Measurements from ENCODE around the gene CASP8. TPM values are rescaled to one million over a fixed set of nuclear protein-coding genes. Genes with fewer than 3 reads are reported as not detected.

The CASP8 gene
- total RNA-seq, 1 donor from 2014 or later, result 27.6 TPM

DNA sequence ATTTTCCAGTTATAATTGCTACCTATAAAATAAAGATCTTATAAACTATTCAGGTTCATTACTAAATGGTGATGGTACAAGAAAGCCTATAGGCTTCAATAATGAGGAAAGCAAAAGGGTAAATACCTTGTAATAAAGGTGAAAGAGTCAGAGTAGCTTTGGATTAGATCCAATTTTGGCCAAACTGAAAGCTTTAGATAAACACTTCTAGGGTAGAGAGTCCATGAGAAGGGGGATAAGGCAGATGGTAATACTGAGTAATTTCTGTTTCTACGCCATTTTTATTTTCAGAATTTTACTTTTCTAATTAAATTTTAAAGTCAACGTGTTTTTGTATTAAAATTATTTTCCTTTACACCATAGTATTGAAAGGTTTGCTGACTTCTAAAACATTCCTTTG, 9.4 kb downstream of the CASP8 start:
- no peak for FAIRE-seq
- Histone ChIP-seq H3K4me3 (ENCODE audit: low read depth, low read length) (no peak overlapping the region), H3K36me3 (ENCODE audit: control insufficient read depth, insufficient read depth, low read length) (peaks cover 12% of the 10 kb centered on the region), H3K27me3 (ENCODE audit: control insufficient read depth, insufficient read depth, low read length) (no peaks in the 10 kb centered on the region)
- TF ChIP-seq, protein P1, sequence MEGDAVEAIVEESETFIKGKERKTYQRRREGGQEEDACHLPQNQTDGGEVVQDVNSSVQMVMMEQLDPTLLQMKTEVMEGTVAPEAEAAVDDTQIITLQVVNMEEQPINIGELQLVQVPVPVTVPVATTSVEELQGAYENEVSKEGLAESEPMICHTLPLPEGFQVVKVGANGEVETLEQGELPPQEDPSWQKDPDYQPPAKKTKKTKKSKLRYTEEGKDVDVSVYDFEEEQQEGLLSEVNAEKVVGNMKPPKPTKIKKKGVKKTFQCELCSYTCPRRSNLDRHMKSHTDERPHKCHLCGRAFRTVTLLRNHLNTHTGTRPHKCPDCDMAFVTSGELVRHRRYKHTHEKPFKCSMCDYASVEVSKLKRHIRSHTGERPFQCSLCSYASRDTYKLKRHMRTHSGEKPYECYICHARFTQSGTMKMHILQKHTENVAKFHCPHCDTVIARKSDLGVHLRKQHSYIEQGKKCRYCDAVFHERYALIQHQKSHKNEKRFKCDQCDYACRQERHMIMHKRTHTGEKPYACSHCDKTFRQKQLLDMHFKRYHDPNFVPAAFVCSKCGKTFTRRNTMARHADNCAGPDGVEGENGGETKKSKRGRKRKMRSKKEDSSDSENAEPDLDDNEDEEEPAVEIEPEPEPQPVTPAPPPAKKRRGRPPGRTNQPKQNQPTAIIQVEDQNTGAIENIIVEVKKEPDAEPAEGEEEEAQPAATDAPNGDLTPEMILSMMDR (IDR thresholded peaks at IDR 0.05; ENCODE audit: insufficient read depth, low read length, severe bottlenecking), result no peak
- no peak for DNase-seq (ENCODE audit: low read depth)

DNA sequence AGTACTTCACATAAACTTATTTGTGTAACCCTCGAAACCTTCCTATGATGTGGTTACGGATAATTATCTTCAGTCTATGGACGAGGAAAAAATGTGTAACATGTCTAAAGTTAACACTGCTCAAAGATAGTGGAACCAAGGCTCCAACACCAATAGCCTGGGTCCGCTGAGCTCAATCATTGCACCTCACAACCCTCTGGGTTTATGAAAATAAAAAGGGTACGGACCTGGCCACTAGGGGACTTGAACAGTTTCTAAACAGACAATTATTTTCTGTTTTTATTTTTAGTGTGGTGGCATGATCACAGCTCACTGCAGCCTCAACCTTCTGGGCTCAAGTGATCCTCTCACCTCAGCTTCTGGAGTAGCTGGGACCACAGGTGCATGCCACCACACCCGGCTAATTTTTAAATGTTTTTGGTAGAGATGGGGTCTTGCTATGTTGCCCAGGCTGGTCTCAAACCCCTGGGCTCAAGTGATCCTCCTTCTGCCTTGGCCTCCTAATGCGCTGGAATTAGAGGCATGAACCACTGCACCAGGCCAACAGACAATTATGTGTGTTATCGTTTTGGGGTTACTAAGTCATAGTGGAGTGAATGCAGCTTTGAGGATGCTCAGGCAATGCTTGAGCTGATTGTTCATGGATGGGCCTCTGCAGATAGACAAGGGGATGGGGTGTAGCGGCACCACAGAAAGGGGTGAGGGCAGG, 10.1 kb downstream of the CASP8 start:
- DNase-seq (ENCODE audit: low read depth) (no peak), FAIRE-seq (no peak)
- Histone ChIP-seq H3K4me3 (ENCODE audit: low read depth, low read length) (no peak overlapping the region), H3K36me3 (ENCODE audit: control insufficient read depth, insufficient read depth, low read length) (peaks cover 12% of the 10 kb centered on the region), H3K27me3 (ENCODE audit: control insufficient read depth, insufficient read depth, low read length) (no peaks in the 10 kb centered on the region)
- TF ChIP-seq, protein P1 (IDR thresholded peaks at IDR 0.05; ENCODE audit: insufficient read depth, low read length, severe bottlenecking), result no peak

DNA sequence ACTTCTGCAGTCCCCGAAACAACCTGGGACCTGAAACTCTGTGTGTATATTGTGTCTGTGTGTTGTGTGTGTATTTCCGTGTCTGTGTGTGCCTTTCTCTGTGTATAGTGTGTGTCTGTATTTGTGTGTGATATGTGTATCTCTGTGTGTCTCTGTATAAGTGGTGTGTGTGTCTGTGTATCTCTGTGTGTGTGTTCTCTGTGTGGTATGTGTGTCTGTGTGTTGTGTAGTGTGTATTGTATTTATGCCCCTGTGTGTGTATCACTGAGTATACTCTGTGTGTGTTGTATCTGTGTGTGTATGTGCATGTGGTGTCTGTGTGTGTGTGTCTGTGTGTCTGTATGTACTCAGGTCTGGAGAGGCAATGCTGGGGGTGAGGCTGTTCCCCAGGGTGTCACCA, 11.6 kb downstream of the CASP8 start:
- FAIRE-seq (peak; percentile 87), DNase-seq (ENCODE audit: low read depth) (no peak)
- H3K36me3 ChIP-seq (ENCODE audit: control insufficient read depth, insufficient read depth, low read length), result peaks cover 14% of the 10 kb centered on the region
- TF ChIP-seq, protein P1 (IDR thresholded peaks at IDR 0.05; ENCODE audit: insufficient read depth, low read length, severe bottlenecking), result no peak
- H3K27me3 ChIP-seq (ENCODE audit: control insufficient read depth, insufficient read depth, low read length), result no peaks in the 10 kb centered on the region
- H3K4me3 ChIP-seq (ENCODE audit: low read depth, low read length), result no peak overlapping the region

DNA sequence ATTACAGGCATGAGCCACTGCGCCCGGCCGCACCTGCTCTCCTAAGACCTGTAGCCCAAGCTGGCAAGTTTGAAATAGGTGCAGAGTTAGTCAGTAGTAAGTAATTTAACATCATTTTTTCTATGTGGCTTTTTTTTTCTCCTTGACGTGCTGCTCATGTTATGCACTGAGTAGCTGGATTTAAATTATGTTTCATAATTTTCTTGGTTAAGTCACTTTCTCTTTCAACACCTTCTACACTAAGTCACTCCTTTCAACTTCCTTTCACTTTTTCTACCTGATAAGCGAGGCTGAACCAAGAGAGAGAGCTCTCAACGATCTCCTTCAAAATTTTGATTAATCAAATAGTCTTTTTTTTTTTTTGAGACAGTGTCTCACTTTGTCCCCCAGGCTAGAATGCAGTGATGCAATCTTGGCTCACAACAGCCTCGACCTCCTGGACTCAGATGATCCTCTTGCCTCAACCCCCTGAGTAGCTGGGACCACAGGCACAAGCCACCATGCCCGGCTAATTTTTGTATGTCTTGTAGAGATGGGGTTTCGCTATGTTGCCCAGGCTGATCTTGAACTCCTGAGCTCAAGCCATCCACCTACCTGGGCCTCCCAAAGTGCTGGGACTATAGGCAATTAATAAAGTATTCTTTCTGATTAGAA, 13.1 kb downstream of the CASP8 start:
- FAIRE-seq (no peak), DNase-seq (ENCODE audit: low read depth) (no peak)
- Histone ChIP-seq H3K36me3 (ENCODE audit: control insufficient read depth, insufficient read depth, low read length) (peaks cover 15% of the 10 kb centered on the region), H3K27me3 (ENCODE audit: control insufficient read depth, insufficient read depth, low read length) (no peaks in the 10 kb centered on the region), H3K4me3 (ENCODE audit: low read depth, low read length) (no peak overlapping the region)
- TF ChIP-seq, protein P1 (IDR thresholded peaks at IDR 0.05; ENCODE audit: insufficient read depth, low read length, severe bottlenecking), result no peak

DNA sequence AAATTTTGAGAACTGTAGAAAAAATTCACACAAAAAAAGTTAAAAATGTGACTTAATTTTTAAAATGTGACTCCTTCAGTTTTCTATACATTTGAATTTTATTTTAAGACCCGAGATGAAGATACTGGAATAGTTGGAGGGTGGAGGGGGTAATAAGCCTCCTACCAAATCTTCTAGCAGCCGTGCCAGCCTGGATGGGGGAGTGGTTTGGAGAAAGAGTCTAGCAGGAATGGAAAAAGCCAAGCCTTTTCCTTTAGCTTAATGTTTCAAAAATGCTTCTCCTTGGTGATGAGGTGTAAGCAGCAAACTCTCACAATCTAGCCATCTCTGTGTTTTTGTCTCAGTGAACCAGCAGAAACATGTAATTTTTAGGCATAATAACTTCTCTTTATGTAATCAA, 14.7 kb downstream of the CASP8 start:
- no peak for DNase-seq (ENCODE audit: low read depth)
- FAIRE-seq, result no peak
- Histone ChIP-seq H3K36me3 (ENCODE audit: control insufficient read depth, insufficient read depth, low read length) (peaks cover 14% of the 10 kb centered on the region), H3K27me3 (ENCODE audit: control insufficient read depth, insufficient read depth, low read length) (no peaks in the 10 kb centered on the region), H3K4me3 (ENCODE audit: low read depth, low read length) (no peak overlapping the region)
- TF ChIP-seq, protein P1 (IDR thresholded peaks at IDR 0.05; ENCODE audit: insufficient read depth, low read length, severe bottlenecking), result no peak

Measured in bronchial epithelial cell (primary cell).